Astrocyte of the cerebellum (primary cell): ENCODE data around the gene CACHD1.

ENCODE experiments used
- DNase-seq: peaks from one replicate; pipeline ENCODE4 v3.0.0-alpha.2; 2011; ENCODE audit warnings: low read depth
- H3K4me3 ChIP-seq: 2 replicates; pipeline ENCODE4 v1.5.1; 2011; ENCODE audit warnings: mild to moderate bottlenecking, low read depth, low read length, moderate library complexity
- in situ Hi-C: cut with HindIII; loops from 2 replicates; pipeline ENCODE4 v1.10.0; 2017; ENCODE audit warnings: low sequenced_read_pairs
- TF ChIP-seq, protein P1 (sequence below): IDR thresholded peaks from 2 replicates; pipeline ENCODE4 v1.5.1; 2012; ENCODE audit warnings: low read length, low read depth, moderate library complexity, mild to moderate bottlenecking; ENCODE audit errors: missing control alignments

Gene CACHD1

DNA sequence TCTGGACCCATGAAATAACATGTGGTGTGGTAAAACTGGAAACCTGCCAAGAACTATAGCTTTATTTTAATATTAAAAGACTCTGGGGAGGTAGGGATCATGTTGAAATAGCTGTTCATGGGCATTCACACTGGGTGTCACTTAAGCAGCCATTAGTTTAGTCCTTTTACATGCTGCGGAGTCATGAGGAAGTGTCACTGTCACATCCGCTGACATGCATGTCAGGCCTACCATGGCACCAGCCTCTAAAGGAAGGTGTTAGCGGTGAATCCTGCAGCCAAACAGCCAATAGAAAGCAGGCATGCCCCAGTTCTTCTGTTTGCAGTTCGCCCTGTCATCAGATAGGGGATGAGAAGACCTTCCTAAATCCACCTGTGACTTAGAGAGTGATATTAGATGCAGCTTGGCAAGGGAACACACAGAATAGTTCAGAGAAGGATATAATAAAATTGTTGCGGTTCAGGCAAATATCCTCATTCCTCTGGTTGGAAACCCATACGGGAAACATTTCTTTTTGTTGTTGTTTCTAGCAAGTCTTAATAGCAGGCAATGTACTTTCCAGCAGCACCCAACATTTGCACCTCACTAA lies 100.4 kb downstream of the CACHD1 start:
- no peak for DNase-seq
- TF ChIP-seq, protein P1, sequence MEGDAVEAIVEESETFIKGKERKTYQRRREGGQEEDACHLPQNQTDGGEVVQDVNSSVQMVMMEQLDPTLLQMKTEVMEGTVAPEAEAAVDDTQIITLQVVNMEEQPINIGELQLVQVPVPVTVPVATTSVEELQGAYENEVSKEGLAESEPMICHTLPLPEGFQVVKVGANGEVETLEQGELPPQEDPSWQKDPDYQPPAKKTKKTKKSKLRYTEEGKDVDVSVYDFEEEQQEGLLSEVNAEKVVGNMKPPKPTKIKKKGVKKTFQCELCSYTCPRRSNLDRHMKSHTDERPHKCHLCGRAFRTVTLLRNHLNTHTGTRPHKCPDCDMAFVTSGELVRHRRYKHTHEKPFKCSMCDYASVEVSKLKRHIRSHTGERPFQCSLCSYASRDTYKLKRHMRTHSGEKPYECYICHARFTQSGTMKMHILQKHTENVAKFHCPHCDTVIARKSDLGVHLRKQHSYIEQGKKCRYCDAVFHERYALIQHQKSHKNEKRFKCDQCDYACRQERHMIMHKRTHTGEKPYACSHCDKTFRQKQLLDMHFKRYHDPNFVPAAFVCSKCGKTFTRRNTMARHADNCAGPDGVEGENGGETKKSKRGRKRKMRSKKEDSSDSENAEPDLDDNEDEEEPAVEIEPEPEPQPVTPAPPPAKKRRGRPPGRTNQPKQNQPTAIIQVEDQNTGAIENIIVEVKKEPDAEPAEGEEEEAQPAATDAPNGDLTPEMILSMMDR: no peak
- H3K4me3 ChIP-seq: no peak overlapping the region
- in situ Hi-C loops: no loop called here

DNA sequence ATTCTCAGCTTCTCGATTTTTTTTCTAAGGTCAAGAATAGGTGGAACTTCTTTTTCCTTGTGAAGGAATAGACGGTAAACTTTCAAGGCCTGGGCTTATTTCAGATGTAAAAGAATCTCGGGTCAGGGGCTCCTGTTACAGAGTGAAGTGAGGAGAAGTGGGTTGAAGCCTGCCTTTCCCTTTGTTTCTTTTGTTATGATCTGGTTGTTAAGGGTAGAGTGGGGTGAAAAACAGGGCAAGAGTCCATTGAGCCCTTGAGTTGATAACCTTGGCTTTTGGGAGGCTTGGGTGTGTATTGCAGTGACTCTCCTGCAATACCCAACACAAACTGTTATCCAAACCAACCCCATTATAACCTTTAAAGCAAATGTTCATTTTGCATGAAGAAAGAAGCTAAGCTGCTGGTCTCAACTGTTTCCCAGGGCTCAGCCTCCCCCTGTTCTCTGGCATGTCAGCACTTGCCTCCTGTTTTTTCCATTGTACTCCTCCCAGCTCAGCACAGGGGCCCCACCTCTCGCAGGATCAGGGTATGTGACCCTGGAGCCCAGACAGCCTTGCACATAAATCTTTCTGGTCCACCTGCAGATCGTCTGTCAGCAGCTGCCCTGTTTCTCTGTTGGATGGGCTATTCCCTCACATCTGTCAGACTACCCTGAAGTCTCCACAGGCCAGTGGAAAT lies 102.4 kb downstream of the CACHD1 start:
- no peak overlapping the region for H3K4me3 ChIP-seq
- in situ Hi-C loops: no loop called here
- TF ChIP-seq, protein P1: no peak
- DNase-seq: no peak

DNA sequence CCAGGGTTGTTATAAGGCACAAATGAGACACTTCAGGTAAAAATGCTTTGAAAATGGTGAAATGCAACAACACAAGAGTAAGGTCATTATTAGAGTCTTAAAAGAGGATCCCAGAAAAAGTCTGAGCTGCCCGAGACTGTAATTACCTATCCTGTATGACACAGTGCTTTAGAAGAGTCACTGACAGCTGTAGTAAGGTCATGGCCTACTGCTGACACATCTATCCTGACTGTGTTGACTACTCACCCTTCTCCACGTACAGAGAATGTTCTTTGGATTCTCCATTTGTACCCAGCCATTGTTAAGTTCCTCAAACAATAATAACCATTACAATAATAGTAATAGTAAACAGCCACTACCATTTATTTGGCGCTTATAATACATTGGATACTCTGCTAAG lies 104.4 kb downstream of the CACHD1 start:
- no peak overlapping the region for H3K4me3 ChIP-seq
- DNase-seq: no peak
- in situ Hi-C loops: no loop called here
- TF ChIP-seq, protein P1: no peak

DNA sequence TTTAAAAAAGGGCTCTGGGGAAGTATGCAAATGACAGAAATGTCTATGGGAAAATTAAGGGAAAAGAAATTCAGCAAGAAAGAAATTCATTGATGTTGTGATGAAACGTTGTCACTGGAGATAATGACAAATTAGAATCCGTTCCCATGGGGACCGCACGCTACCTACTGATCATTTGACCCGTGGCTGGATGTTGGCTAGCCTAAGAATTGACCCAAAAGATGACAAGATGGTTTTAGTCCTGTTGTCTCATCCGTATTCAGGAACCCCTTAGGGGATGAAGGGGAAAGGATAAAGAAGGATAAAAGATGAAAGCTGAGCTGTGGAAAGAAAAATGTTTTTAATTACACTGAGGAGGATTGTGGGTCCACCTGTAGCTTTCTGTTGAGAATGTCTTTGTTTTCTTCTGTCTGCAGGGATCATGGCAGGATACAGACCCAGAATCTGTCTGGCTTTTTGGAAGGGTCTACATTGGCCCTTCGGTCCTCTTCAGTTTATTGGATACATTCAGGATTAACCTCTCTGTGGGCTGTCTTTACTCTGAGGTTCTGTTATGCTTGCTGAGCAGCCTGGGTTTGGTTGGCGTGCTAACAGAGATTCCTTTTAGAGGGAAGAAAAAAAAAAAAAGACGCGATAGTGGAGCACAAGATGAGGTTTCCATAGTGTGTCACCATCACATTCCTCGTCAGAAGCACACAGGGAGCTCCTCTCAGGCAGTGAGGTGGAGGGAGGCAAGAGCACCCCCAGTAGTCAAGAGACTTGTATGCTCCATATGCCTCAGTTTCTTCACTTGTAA lies 106.2 kb downstream of the CACHD1 start:
- in situ Hi-C loops: no loop called here
- TF ChIP-seq, protein P1: no peak
- H3K4me3 ChIP-seq: no peak overlapping the region
- no peak for DNase-seq

DNA sequence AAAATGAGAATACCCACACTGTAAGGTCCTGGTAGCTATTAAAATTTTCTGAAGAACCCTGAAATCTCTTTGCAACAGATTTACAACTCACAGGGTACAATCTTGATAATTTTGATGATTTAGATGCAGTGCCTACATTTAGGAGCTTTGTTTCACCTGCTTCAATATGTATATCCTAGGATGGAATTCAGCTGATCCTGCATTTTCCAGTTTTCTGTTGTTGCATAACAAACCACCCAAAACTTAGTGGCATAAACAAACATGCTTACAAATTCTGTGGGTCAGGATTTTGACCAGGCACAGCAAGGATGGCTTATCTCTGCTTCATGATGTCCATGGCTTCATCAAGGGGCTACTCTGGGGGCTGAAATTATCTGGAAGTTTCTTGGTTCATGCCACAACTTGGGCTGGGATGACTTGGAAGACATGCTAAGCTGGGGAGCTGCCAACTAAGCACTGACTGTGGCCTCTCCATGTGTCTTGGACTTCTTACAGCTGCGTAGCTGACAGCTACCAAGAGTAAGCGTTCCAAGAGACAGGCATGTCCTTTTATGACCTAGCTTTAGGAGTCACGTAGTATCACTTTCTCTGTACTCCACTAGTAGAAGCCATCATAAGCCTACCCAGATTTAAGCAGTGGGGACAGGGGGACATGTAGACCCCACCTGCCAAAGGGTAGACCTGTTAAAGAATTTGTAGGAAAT lies 108.5 kb downstream of the CACHD1 start:
- TF ChIP-seq, protein P1: no peak
- in situ Hi-C loops: no loop called here
- H3K4me3 ChIP-seq: no peak overlapping the region
- DNase-seq: no peak

DNA sequence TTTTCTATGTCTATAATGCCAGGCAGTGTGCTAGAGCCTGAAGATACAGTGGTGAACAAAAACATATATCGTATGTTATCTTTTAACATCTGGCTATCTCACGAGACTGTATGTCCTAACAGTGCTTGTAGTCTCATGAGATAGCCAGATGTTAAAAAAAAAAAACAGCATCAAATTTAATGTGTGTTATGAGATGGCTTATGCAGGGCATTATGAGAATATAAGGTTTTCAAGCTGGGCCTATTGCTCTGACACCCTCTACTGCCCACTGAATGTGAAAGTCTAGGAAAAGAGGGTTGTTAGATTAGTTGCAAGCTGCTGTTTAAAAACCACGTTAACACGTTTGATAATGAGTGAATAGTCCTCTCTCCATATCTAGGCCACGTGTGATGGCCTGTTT lies 109.8 kb downstream of the CACHD1 start:
- DNase-seq: no peak

More for the DNA sequence above, 109.8 kb downstream of the CACHD1 start:
- TF ChIP-seq, protein P1: no peak
- H3K4me3 ChIP-seq: no peak overlapping the region
- in situ Hi-C loops: no loop called here
